ENCODE results near the gene MYO1E.
A peak's percentile ranks its signal among the peaks of the same experiment; 100 is the strongest.
"Not testable (repeated sequence)": the region's sequence is repeated elsewhere in the genome, so short reads cannot be mapped to it uniquely, and the experiment has no call there.

MYO1E gene

GRCh38 chr15:59158701-59159034 is 214.0 kb downstream of the MYO1E start:
- peak; percentile 34 for DNase-seq

- DNase-seq = no peak
Measured at GRCh38 chr15:59157840-59158700, 214.6 kb downstream of the MYO1E start.

GRCh38 chr15:59157396-59157795 is 215.3 kb downstream of the MYO1E start:
- DNase-seq = no peak

GRCh38 chr15:59155431-59155830 is 217.2 kb downstream of the MYO1E start:
- DNase-seq = no peak

GRCh38 chr15:59154243-59154642 is 218.4 kb downstream of the MYO1E start:
- DNase-seq = no peak

- no peak for DNase-seq
Measured at GRCh38 chr15:59153466-59153865, 219.2 kb downstream of the MYO1E start.

GRCh38 chr15:59152694-59153450 is 219.8 kb downstream of the MYO1E start:
- no peak for DNase-seq

- no peak for DNase-seq
Measured at GRCh38 chr15:59150185-59150584, 222.5 kb downstream of the MYO1E start.

- DNase-seq = no peak
Measured at GRCh38 chr15:59148153-59148833, 224.4 kb downstream of the MYO1E start.

- DNase-seq = no peak
Measured at GRCh38 chr15:59147666-59148065, 225.0 kb downstream of the MYO1E start.

- not testable (repeated sequence) for DNase-seq
Measured at GRCh38 chr15:59144594-59144993, 228.1 kb downstream of the MYO1E start.

GRCh38 chr15:59143281-59143680 is 229.4 kb downstream of the MYO1E start:
- no peak for DNase-seq

- no peak for DNase-seq
Measured at GRCh38 chr15:59140422-59141226, 232.0 kb downstream of the MYO1E start.

GRCh38 chr15:59138243-59138642 is 234.4 kb downstream of the MYO1E start:
- DNase-seq = no peak

GRCh38 chr15:59137566-59137965 is 235.1 kb downstream of the MYO1E start:
- no peak for DNase-seq

- DNase-seq = no peak
Measured at GRCh38 chr15:59133929-59134427, 238.7 kb downstream of the MYO1E start.

GRCh38 chr15:59131969-59132562 is 240.6 kb downstream of the MYO1E start:
- DNase-seq = no peak

GRCh38 chr15:59131456-59131855 is 241.2 kb downstream of the MYO1E start:
- no peak for DNase-seq

GRCh38 chr15:59127255-59127654 is 245.4 kb downstream of the MYO1E start:
- DNase-seq = not testable (repeated sequence)

GRCh38 chr15:59125683-59126082 is 247.0 kb downstream of the MYO1E start:
- DNase-seq = not testable (repeated sequence)

- no peak for DNase-seq
Measured at GRCh38 chr15:59124261-59124660, 248.4 kb downstream of the MYO1E start.

GRCh38 chr15:59120937-59121336 is 251.7 kb downstream of the MYO1E start:
- no peak for DNase-seq

Data from NCI-H774 (cell line).